Superior temporal gyrus (tissue), 1 donor: Measurements from ENCODE around the gene CSMD2.

Experiments used
- DNase-seq: peaks from one replicate; pipeline ENCODE4 v3.0.0-alpha.2; 2016; ENCODE audit errors: extremely low spot score

The CSMD2 gene

DNA sequence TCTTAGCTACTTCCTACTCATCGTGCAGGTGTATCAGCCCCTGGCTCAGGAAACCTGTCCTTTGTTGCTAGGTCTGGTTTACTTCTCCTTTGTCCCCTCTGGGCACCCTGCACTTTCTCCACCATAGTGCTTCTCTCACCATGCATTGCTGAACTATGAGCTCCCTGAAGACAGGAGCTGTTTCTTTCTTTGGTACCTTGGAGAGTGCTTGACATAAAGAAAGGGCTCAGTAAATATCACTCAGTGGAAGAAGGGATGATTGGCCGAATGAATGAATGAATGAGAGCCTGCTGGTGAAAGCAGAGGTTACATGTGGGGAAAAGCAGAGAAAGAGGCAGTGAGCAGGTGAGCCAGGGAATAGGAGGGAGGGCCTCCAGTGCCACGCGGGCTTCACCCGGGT is 310.9 kb downstream of the CSMD2 start:
- DNase-seq = no peak

DNA sequence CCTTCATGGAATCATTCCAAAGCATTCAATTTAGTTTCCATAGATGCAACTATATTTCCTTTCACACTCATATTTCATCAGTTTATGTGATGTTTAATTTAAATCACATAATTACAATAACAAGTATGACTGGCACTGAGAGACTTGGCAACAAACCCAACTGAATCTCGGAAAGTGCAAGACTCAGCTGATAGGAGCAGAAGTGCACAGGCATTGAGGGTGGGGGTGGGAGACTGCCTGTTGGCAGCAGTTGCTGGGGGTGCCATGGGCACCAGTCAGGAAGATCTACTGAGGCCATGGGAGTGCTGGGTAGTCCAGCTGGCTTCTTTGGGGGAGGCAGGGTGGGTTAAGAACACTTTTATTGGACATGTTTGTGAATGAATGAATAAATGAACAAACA is 311.6 kb downstream of the CSMD2 start:
- no peak for DNase-seq

DNA sequence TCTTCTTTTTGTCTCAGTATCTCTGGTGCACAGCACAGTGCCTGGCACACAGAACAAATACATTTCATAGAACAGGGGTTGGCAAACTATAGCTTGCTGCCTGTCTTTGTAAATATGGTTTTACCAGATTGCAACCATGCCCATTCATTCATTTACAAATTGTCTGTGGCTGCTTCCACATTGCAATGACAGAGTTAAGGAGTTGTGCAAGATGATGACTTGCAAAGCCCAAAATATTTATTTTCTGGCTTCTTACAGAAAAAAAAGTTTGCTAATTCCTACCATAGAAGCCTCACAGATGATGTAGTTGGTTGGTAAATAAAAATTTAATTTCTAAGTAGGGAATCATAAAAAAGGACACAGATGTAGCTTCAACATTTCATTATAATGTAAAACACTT is 312.3 kb downstream of the CSMD2 start:
- no peak for DNase-seq

DNA sequence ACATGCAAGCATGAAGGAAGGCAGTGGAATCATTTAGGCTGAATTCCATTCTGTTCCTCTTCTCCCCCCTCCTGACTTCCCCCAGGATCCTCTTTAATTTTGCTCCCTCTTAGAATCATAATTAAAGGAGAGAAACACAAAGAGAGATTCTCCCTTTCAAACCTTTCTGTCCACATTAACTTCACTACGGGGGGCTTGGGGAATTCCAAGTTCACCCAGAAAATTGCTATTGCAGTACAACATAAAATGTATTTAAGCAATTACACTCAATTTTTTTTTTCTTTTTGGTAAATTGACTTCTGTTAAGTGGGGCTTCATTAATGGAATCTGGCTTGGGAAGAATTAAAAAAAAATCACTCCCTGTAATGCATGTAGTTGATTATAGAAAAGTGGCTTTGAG is 314.5 kb downstream of the CSMD2 start:
- no peak for DNase-seq

DNA sequence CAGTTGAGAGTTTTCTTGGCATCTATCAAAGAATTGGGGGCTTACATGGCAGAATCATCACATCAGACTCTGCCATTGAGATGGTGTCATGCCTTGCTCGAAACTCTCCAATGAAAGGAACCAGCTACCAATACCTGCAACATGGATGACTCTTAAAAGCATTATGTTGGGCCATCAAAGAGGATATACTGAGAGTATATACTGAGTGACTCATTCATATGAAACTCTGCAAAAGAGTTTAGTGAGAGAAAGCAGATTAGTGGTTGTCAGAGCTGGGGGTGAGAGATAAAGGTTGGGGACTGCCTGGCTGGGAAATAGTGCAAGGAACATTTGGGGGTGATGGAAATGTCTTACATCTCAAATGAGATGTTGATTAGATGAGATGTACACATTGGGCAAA is 315.8 kb downstream of the CSMD2 start:
- DNase-seq = no peak

DNA sequence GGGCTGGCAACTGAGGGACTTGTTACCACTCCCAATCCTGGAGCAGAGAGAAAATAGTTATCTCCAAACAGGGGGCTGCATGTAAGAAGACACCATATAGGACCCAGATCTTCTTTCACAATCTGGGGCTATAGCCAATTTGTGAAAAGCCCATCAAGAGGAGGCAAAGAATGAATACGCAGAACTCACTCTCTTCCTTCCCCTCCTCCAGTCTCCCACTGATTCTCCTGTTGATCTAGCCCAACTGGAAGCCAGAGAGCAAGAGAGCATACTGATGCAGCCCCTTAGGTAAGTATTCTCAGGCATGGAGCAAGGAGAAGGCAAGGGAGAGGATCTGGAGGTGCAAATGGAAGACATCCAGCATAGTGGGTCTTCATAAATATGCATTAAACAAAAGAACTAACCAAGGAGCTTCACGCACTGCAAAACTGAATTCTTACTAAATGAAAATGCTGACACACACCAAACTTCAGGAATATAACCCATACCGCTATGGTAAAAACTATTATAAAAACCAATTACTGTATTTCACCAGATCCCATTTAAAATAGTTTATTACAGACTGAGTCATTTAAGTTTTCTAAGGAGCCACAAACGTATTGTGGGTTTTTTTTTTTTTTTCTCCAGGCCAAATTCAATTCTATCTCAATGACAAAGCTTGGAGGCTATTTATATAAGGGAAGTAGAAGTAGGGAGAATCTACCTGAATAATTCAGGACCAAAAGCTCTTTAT is 316.7 kb downstream of the CSMD2 start:
- DNase-seq = no peak

DNA sequence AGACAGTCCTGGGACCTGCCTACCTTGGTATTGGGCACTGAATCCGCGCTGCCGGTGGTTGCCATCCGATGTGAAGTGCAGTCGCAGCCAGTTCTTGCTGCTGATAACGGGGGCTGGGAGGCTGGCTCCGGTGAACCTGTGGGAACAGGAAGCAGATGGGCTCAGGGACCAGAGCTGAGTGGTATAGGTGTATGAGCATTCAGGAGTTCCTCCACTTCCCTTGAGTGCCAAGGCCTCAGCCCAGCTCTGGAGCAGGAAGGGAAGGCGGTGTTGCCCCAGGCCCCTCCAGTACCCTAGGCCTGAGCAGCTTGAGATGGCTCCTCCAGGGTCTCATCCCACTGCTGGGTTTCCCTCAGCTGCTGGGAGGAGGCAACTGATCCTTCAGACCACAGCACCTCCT is 318.2 kb downstream of the CSMD2 start:
- no peak for DNase-seq

DNA sequence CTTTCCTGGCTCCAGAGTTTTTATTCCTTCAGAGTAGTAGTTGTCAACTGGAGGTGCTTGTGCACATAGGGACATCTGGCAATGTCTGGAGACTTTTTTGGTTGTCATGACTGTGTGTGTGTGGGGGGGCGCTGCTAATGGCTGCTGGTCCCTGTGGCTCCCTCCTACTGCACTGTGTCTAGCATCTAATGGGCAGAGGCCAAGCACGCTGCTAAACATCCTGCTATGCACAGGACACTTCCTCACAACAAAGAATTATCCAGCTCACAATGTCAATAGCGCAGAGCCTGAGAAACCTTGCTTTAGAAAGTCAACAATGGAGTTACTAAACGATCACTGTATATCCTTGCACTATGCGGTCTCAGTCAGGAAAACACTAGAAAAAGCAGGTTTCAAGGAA is 320.9 kb downstream of the CSMD2 start:
- DNase-seq = no peak

DNA sequence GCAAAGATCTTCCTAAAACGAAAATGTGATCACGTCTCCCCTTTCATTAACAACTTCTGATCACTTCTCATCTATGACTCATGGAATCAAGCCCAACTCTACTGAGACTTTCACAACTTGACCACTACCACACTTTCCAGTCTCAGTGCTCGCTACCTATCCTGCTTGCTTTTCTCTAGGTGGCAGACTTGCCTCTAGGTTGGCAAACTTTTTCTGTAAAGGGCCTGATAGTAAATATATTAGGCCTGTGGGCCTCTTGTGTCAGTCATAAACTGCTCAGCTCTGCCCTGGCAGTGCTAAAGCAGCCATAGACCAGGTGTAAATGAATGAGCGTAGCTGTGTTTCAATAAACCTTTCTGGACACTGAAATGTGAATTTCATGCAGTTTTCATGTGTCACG is 322.7 kb downstream of the CSMD2 start:
- DNase-seq = no peak

DNA sequence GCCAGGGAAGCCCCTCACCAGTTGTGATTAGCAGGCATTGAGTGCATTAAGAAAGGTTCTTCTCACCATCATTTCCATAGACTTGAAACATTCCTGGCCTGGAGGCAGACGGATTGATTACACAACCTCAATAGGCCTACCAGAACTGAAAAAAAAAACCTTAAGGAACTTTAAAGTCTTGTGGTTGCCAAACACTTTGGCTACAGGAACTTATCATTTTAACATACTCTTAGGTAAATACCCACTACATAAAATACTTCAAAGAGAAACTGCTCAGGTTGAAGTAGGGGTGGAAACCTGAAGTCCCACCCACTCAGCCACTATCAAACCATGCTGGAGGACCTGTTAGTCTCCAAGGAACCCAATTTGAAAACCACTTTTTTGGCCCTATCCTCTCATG is 323.5 kb downstream of the CSMD2 start:
- DNase-seq = no peak

DNA sequence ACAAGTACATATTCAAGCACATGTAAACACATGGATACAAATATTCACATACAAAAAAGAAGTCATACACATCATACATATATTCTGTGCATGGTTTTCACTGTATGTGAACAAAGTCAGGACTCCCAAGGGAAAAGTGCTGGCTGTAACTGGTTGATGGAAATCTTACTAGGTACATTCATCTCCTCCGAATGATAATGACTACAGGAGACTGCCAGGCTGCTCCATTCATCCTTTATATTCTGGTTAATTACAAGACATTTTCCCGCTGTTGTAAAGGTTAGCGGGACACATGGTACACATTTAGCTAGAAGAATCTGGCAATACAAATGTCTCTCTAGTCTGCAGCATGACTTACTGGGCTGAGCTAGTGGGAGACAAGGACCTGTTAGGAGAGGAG is 327.4 kb downstream of the CSMD2 start:
- no peak for DNase-seq

DNA sequence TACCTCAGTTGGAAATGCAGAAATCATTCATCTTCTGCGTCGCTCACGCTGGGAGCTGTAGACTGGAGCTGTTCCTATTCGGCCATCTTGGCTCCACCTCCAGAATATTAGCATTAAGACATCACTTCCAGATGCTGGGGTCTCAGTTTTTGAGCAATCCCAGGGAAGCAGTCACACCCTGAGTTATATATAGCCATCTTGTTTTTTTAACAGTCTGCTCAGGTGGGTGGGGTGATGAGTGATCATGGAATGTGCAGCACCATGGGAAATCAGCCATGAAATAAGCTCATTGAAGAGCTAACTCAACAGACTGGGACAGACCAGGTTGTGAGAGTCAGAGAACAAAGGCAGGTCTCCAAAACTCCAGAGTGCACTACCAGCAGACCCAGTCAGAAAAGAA is 328.1 kb downstream of the CSMD2 start:
- no peak for DNase-seq

DNA sequence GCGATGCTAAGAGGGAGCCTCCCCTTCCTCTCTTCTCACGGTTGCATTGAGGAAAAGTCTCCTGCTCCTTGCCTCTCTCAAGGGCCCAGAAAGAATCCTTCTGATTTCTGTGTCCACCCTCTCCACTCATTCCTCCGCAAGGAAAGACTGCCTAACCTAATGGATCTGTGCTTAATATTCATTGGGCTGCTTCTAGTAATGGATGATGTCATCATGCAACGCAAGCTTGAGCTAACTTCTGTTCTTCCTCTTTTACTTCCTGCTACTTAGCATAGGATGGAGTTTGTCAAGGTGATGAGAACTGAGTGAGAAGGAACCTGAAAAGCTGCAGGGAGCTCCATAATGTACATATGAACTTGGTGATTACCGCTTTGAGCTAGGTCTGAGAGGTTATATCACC is 336.4 kb downstream of the CSMD2 start:
- DNase-seq = no peak

DNA sequence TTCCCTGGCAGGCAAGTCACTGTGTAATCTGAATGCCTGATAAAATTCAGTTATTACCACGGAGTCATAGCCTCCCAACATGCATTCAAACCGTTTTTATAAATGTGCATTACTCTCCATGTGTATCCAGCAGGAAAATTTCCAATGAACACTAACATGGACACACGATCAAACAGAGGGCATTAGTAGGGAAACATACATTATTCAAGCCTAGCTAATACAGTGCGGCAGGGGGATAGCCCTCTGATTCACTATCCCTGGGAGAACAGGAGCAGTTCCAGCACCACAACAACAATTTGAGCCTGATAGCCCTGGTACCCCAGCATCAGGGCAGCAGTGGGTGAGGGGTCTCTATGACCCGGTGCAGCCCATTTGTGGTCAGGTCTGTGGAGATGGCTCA is 337.0 kb downstream of the CSMD2 start:
- DNase-seq = no peak

DNA sequence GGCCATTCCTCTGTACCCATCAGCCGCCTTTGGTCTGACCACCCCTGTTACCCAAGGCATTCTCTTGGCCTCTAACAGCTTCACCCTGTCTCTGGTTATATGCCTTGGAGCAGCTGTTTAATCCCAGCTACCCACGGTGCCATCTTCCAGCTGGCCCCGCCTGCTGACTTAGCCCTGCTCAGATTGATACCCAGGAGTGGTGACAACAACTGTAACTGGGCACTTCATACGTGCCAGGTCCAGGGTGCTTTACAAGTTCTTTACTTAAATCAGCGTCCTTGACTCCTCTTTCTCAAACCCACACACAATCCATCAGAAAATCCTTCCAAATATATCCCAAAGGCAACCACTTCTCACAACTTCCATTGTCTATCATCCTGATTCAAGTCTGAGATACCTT is 338.3 kb downstream of the CSMD2 start:
- no peak for DNase-seq

DNA sequence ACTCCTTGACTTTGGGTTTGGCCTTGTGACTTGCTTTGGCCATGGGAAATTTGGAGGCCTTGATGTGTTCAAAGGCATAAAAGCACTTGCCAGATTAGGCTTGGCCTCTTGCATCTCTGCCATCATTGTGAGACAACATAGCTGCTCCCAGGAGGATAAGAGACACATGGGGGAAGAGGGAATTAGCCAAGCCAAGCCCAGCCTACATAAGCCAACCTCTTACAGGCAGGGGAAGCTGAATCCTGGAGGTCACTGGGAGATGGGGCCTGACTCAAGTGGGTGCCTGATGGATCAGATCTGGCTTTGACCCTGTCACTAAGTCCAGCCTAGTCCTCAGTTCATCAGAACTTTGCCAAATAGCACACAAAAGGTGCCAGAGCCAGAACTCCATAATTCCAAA is 338.7 kb downstream of the CSMD2 start:
- no peak for DNase-seq

DNA sequence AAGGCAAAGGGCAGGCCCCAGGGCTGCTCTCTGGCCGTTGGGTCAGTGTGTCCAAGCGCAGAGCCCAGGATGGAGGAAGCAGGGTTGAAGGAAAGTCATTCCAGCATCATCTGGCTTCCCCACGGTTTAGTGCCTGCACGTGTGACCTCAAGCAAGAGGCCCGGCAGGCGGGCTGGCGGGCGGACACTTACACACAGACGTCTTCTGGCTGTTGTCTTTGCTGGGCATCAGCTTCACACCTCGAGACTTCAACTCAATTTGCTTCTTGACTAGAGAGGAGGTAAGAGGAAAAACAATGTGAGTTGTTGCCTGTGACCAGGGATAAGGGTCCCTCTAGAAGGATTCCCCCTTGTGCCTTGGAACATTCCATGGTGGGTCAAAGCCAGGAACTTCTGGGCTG is 339.5 kb downstream of the CSMD2 start:
- DNase-seq = no peak

DNA sequence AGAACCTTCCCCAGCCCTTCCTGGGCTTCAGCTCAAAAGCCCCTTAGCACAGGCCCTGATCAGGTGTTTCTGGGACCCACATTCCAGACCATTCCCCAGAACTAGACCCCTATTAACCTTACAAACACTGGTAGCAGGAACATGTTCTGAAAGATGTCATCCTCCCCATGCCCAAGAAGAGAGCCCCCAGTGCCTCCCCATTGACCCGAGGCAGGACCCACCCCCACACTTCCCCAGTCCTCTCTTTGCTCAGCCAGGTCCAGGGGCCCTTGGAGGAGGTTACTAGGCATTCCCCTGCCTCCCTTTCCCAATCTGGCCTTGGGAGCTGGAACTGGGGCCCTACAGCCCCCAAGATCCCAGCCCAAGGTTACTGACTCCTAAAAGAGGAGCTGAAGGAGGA is 340.1 kb downstream of the CSMD2 start:
- no peak for DNase-seq

DNA sequence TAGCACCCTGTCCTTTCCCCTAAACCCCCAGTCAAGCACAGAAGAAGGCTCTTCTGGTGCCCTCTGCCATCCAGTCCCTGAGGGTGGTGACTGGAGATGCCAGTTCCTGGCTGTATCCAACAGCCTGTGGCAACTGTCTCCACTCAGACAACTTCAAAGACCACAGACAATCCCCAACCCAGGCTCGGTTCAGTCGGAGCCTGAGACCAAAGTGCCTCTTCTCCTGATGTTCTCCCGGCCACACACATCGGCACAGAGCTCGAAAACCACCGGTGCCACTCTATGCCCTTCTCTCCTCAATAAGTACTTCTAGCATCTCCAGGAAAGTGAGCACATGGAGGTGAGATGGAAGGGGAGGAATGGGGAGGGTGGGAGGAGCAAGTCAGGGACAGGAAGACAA is 340.7 kb downstream of the CSMD2 start:
- no peak for DNase-seq

DNA sequence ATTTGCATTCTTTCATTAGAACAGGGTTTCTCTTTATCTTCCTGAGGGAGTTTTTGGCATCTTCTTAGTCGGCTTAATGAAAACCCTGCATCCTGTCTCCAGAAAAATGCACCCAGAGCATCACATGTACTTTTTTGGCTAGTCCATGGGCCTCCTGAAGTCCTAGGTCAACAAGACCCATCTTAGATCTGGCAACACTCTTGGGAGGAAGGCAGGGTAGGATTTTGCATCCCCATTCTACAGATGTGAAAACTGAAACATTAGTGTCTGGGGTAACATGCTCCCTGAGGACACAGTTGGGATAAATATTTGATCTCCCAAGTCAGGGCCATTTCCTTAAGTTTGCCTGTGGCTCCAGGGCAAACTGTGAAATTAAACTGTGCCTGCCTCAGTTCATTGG is 341.2 kb downstream of the CSMD2 start:
- no peak for DNase-seq

DNA sequence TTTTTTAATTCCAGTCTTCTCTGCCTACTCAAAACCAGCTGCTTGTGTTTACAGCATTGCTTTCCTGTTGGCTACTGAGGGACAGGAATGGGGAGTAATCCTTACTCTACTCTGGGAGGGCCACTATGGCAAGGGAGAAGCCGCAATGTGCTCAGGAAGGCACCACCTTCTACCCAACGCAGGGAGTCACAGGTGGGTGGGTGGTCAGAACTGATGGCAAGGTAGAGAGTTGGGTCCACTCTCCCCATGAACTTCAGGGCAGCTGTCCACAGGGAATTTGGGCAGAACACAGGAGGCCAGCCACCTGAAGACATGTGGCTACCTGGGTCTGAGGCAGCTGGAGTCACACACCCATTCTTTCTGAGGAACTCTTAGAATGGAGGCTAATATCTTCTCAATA is 341.6 kb downstream of the CSMD2 start:
- DNase-seq = no peak

DNA sequence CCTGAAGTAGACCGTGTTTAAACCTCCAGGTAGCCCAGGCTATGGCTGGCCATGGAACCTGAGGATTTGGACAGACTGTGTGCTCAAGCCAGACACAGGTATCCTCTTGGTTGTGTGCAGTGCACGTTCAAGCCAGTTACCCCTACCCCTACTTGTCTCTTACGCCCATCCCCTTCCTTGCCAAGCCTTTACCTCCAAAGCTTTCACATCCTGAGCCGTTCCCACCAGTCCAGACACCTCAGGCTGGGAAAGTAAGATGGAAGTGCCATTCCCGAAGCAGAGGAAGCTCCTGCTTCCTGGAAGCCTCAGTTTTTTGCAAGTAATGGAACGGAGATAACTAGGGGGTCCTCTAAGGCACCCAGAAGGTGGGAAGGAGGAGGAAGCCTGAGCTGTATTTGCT is 342.6 kb downstream of the CSMD2 start:
- no peak for DNase-seq

DNA sequence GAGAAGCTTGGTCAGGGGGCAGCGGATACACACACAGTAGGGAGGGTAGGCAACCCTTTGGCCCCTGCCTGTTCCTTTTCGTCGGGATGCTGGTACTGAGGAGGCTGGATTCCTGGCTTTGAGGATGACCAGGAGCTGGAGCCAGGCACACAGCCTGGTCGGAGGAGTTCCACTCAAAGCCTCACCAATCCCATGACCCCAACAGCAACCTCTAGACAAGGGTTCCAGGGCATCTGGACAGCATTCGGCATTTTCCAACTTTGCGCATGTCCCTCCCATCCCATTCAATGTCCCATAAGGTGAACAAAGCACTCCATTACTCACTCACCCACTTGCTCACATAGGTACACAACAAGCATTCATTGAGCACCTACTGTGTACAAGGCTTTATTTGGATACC is 343.7 kb downstream of the CSMD2 start:
- DNase-seq = no peak

DNA sequence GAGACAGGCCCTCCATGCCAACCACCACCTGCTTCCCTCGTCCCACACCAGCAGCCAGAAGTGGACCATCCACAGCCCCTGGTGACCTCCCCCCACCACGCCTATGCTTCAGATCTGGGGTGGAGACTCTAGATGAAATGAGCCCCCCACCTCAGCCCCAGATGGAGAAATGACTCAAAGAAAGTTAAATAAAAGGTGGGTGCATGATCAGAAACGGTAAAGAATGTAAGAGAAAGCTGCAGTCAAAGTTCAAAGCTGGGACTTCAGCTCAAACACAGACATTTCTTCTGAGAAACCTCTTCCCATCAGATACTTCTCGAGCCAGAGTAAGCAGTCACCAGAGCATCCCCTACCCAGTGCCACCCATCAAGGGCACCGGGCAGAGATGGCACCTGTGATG is 344.2 kb downstream of the CSMD2 start:
- no peak for DNase-seq

DNA sequence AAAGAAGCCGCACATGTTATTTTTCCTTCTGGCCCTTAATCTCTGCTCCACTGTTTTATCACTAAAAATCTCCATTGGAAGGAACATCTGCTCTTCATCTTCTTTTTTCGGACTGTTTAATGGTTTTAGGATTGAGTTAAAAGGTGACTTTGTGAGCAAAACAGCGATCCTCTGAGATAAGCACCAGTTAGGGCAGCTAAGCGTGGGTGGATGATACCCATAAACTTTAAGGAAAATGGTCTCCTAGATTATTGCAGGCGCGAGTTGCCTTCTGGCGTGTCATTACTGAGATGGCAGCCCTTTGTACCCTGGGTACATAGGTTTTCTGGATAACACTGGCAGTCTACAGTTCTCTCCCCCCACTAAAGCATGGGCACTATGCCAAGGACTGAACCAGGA is 345.1 kb downstream of the CSMD2 start:
- DNase-seq = no peak
